ENCODE data around the gene ZNF438. TPM values are rescaled to one million over a fixed set of nuclear protein-coding genes. Genes with fewer than 3 reads are reported as not detected.
"Not testable (repeated sequence)": the region's sequence is repeated elsewhere in the genome, so short reads cannot be mapped to it uniquely, and the experiment has no call there.

Gene ZNF438
- total RNA-seq, 1 donor = 4.7 TPM

- no peak for TF ChIP-seq CTCF (IDR thresholded peaks at IDR 0.05; ENCODE audit: insufficient read depth, low read depth, low read length)
- no peak overlapping the region for H3K4me3 ChIP-seq (ENCODE audit: low read depth, low read length)
- peak; percentile 91 for DNase-seq (ENCODE audit: low read depth)
Observed at GRCh38 chr10:30803892-30804322, 227.8 kb downstream of the ZNF438 start.

- no peak for DNase-seq (ENCODE audit: low read depth)
- TF ChIP-seq CTCF (IDR thresholded peaks at IDR 0.05; ENCODE audit: insufficient read depth, low read depth, low read length) = no peak
- H3K4me3 ChIP-seq (ENCODE audit: low read depth, low read length) = no peak overlapping the region
Observed at GRCh38 chr10:30803058-30803457, 228.6 kb downstream of the ZNF438 start.

- no peak overlapping the region for H3K4me3 ChIP-seq (ENCODE audit: low read depth, low read length)
- TF ChIP-seq CTCF (IDR thresholded peaks at IDR 0.05; ENCODE audit: insufficient read depth, low read depth, low read length) = no peak
- no peak for DNase-seq (ENCODE audit: low read depth)
Observed at GRCh38 chr10:30800368-30800767, 231.3 kb downstream of the ZNF438 start.

GRCh38 chr10:30798646-30799185 lies 232.9 kb downstream of the ZNF438 start:
- no peak for TF ChIP-seq CTCF (IDR thresholded peaks at IDR 0.05; ENCODE audit: insufficient read depth, low read depth, low read length)
- DNase-seq (ENCODE audit: low read depth) = no peak
- H3K4me3 ChIP-seq (ENCODE audit: low read depth, low read length) = no peak overlapping the region

GRCh38 chr10:30795024-30795423 lies 236.6 kb downstream of the ZNF438 start:
- H3K4me3 ChIP-seq (ENCODE audit: low read depth, low read length); DNase-seq (ENCODE audit: low read depth): not testable (repeated sequence)
